ENCODE measurements around the gene MAML3. TPM values are rescaled to one million over a fixed set of nuclear protein-coding genes. Genes with fewer than 3 reads are reported as not detected.

The MAML3 gene
- total and polyA plus RNA-seq, 8 donors, result 5.8 to 18.7 (median 16.7) TPM

DNA sequence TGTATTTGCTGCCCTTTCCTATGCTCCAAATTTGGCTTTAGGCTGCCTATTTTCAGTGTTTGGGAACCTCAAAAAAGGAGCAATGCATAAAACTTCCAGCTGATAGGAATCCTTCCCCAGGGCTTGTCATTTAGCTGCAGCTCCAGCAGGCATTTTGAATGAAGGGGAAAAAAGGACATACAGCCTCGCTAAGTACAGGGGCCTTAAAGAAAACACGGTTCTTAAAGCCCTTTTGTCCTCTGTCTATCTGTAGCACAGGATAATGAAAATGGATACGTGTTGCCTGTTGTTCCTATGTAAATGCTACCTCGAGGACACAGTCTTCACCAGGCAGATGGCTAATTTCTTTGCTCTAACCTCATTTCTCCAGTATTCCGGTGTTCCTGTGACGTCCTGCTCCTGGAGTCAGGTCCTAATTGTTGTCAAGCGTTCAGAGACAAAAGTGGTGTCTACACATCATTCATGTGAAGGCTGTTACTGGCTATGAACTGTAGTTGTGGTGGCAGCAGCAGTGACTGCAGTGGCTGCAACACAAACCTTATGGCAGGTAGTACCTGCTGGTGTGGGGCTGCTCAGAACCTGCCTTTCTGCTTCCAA, 371.0 kb downstream of the MAML3 start:
- TF ChIP-seq, protein P1, sequence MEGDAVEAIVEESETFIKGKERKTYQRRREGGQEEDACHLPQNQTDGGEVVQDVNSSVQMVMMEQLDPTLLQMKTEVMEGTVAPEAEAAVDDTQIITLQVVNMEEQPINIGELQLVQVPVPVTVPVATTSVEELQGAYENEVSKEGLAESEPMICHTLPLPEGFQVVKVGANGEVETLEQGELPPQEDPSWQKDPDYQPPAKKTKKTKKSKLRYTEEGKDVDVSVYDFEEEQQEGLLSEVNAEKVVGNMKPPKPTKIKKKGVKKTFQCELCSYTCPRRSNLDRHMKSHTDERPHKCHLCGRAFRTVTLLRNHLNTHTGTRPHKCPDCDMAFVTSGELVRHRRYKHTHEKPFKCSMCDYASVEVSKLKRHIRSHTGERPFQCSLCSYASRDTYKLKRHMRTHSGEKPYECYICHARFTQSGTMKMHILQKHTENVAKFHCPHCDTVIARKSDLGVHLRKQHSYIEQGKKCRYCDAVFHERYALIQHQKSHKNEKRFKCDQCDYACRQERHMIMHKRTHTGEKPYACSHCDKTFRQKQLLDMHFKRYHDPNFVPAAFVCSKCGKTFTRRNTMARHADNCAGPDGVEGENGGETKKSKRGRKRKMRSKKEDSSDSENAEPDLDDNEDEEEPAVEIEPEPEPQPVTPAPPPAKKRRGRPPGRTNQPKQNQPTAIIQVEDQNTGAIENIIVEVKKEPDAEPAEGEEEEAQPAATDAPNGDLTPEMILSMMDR (IDR thresholded peaks at IDR 0.05), result no peak
- H3K27ac ChIP-seq, result no peak overlapping the region
- ATAC-seq, result no peak

DNA sequence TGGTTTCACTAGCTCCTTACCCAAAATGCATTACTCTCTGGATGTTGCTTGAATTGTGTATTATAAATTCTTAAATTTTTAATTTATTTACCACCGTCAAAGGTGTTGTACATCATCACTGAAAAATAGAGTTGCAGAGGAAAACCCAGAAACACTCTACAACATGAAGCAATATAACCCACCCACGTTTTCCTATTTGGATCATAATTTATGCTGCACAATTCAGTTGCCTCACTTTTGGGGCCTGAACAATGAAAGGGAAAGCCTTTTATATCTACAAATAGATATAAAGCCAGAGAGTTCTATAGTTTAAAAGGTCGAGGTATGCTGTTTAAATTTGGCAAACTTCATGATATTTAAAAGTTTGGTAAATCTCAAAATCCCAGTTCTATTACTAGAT, 372.9 kb downstream of the MAML3 start:
- ATAC-seq (no peak), DNase-seq (no peak)
- no peaks in the 10 kb centered on the region for H3K27me3 ChIP-seq
- H3K27ac ChIP-seq, result no peak overlapping the region
- no peaks in the 10 kb centered on the region for H3K9me3 ChIP-seq
- intact Hi-C loops (cut with DNase I), result no loop called here
- H3K4me3 ChIP-seq, result no peak overlapping the region
- H3K36me3 ChIP-seq, result no peaks in the 10 kb centered on the region
- TF ChIP-seq, protein P1 (IDR thresholded peaks at IDR 0.05), result no peak
- no peaks in the 10 kb centered on the region for H3K4me1 ChIP-seq

More for the DNA sequence above, 371.0 kb downstream of the MAML3 start:
- H3K4me1 ChIP-seq, result peaks cover 0 to 9% of the 10 kb centered on the region in 2 donors
- no peaks in the 10 kb centered on the region for H3K36me3 ChIP-seq
- H3K4me3 ChIP-seq, result no peak overlapping the region
- no peaks in the 10 kb centered on the region for H3K27me3 ChIP-seq
- H3K9me3 ChIP-seq, result no peaks in the 10 kb centered on the region
- intact Hi-C loops (cut with DNase I), result no loop called here
- no peak for DNase-seq

- Histone ChIP-seq H3K27ac (no peak overlapping the region), H3K36me3 (no peaks in the 10 kb centered on the region), H3K9me3 (no peaks in the 10 kb centered on the region), H3K4me3 (no peak overlapping the region), H3K4me1 (no peaks in the 10 kb centered on the region), H3K27me3 (no peaks in the 10 kb centered on the region)
- TF ChIP-seq, protein P1 (IDR thresholded peaks at IDR 0.05), result no peak
- DNase-seq (no peak), ATAC-seq (no peak)
- intact Hi-C loops (cut with DNase I), result no loop called here
Measured at GRCh38 chr4:139779691-139780090, 374.3 kb downstream of the MAML3 start.

- H3K9me3 ChIP-seq, result no peaks in the 10 kb centered on the region
Measured at GRCh38 chr4:139777757-139778156, 376.2 kb downstream of the MAML3 start.

DNA sequence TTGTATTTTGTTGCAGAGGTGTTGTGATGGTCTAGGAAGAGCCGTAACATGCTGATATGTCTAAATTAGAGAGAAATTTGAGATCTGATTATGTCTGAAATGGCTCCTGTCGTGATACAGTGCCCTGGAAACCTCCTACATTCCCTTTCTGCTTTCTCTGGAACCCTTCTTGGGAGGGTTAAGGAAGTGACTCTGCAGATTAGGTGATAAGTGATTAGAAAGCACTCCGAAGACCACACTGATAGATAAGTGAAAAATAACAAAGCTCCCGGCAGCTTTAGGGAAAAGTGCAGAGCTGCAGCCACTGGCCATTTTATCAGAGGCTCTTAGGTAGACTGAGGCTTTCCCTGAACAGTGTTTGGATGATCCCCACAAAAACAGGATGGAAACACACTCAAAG, 377.7 kb downstream of the MAML3 start:
- no peak for ATAC-seq
- Histone ChIP-seq H3K9me3 (no peaks in the 10 kb centered on the region), H3K4me3 (no peak overlapping the region), H3K27ac (no peak overlapping the region), H3K36me3 (no peaks in the 10 kb centered on the region), H3K27me3 (no peaks in the 10 kb centered on the region), H3K4me1 (no peaks in the 10 kb centered on the region)
- TF ChIP-seq, protein P1 (IDR thresholded peaks at IDR 0.05), result no peak
- DNase-seq, result no peak
- intact Hi-C loops (cut with DNase I), result no loop called here

More at GRCh38 chr4:139777757-139778156, 376.2 kb downstream of the MAML3 start:
- TF ChIP-seq, protein P1 (IDR thresholded peaks at IDR 0.05), result no peak
- ATAC-seq (no peak), DNase-seq (no peak)
- intact Hi-C loops (cut with DNase I), result no loop called here
- Histone ChIP-seq H3K27ac (no peak overlapping the region), H3K36me3 (no peaks in the 10 kb centered on the region), H3K4me3 (no peak overlapping the region), H3K4me1 (no peaks in the 10 kb centered on the region), H3K27me3 (no peaks in the 10 kb centered on the region)
